K562 (cell line): ENCODE data around the gene RASGRP2. TPM values are rescaled to one million over a fixed set of nuclear protein-coding genes. Genes with fewer than 3 reads are reported as not detected.

ENCODE experiments used
- BRCA1 ChIP-seq, 2 experiments: fragments of 450-650 bp in 1 of 2; sonication (generic) in 1 of 2; formaldehyde crosslinking in 1 of 2; IDR thresholded peaks; 2 replicates each; pipeline versions ENCODE4 v1.5.0 to v1.6.1; 2017 to 2020; ENCODE audit warnings: mild to moderate bottlenecking in 1 of 2, missing genetic modification reagents in 1 of 2
- CREB1 ChIP-seq, 2 experiments: sonication (generic) in 1 of 2; formaldehyde crosslinking in 1 of 2; IDR thresholded peaks; 2 replicates each; pipeline versions ENCODE4 v1.6.1 to v1.8.0; 2012 to 2022; ENCODE audit warnings: inconsistent platforms in 1 of 2, mild to moderate bottlenecking in 1 of 2, missing genetic modification reagents in 1 of 2, moderate library complexity in 1 of 2
- DMBX1 ChIP-seq: fragments of 250-450 bp; sonication (Bioruptor Pico); IDR thresholded peaks from 2 replicates; pipeline ENCODE4 v1.8.0; 2022; ENCODE audit warnings: inconsistent platforms, mild to moderate bottlenecking, moderate library complexity, borderline replicate concordance
- GABPB1 ChIP-seq: sonication (generic); formaldehyde crosslinking; IDR thresholded peaks from 2 replicates; pipeline ENCODE4 v1.8.0; 2022; ENCODE audit warnings: mild to moderate bottlenecking, missing genetic modification reagents
- HEY1 ChIP-seq: fragments of 250-450 bp; sonication (Bioruptor Pico); IDR thresholded peaks from 2 replicates; pipeline ENCODE4 v1.5.0; 2020; ENCODE audit warnings: mild to moderate bottlenecking, moderate library complexity, borderline replicate concordance
- HLTF ChIP-seq: fragments of 450-650 bp; IDR thresholded peaks from 2 replicates; pipeline ENCODE4 v1.6.1; 2016
- HNRNPUL1 ChIP-seq: fragments of 200-400 bp; formaldehyde crosslinking; IDR thresholded peaks from 2 replicates; pipeline ENCODE4 v1.6.1; 2017; ENCODE audit warnings: low read length
- MCM7 ChIP-seq, 2 experiments: fragments of 450-650 bp; IDR thresholded peaks; 2 replicates each; pipeline ENCODE4 v1.6.1; 2016 to 2018
- MECOM ChIP-seq: fragments of 250-450 bp; sonication (Bioruptor Pico); IDR thresholded peaks from 2 replicates; pipeline ENCODE4 v1.8.0; 2022; ENCODE audit warnings: inconsistent platforms
- NFRKB ChIP-seq: fragments of 450-650 bp; IDR thresholded peaks from 2 replicates; pipeline ENCODE4 v1.6.1; 2016; ENCODE audit warnings: low read depth
- NR2C1 ChIP-seq, 2 experiments: fragments of 450-650 bp; IDR thresholded peaks; 2 replicates each; pipeline ENCODE4 v1.6.1; 2017; ENCODE audit warnings: mild to moderate bottlenecking in 2 of 2, antibody characterized with exemption in 1 of 2, inconsistent platforms in 1 of 2, missing compliant biosample characterization in 1 of 2, missing genetic modification characterization in 1 of 2
- REST ChIP-seq, 2 experiments: fragments of 450-650 bp; formaldehyde crosslinking in 1 of 2; IDR thresholded peaks; 2 replicates each; pipeline versions ENCODE4 v1.4.0 to v1.6.1; 2014 to 2020; ENCODE audit warnings: mild to moderate bottlenecking in 2 of 2, borderline replicate concordance in 1 of 2, low read depth in 1 of 2
- ZFP30 ChIP-seq: fragments of 250-450 bp; sonication (Bioruptor Pico); IDR thresholded peaks from 2 replicates; pipeline ENCODE4 v1.8.0; 2022; ENCODE audit warnings: moderate library complexity, mild to moderate bottlenecking, inconsistent platforms, borderline replicate concordance
- ZNF212 ChIP-seq: fragments of 450-650 bp; formaldehyde crosslinking; IDR thresholded peaks from 2 replicates; pipeline ENCODE4 v1.4.0; 2020; ENCODE audit warnings: mild to moderate bottlenecking
- polyA plus RNA-seq, 8 experiments: library from polyadenylated mRNA; depleted of rRNA in 4 of 8; stranded (reverse) in 5 of 8; unstranded in 3 of 8; fragments of >200 nt; fragmentation: Nextera tagmentation in 2 of 8; fragmentation: Illumina TruSeq in 1 of 8; extraction: Ambion mirVana in 2 of 8; extraction: Trizol in 1 of 8; gene quantifications; 2 replicates each; pipeline versions ENCODE4 v1.2.1 to v1.2.3, GENCODE V29; 2011 to 2014; ENCODE audit warnings: inconsistent platforms in 1 of 8, missing spikeins in 1 of 8
- total RNA-seq, 7 experiments: library from RNA; depleted of rRNA in 6 of 7; stranded (reverse); fragments of >200 nt in 6 of 7; fragmentation: Illumina TruSeq in 2 of 7; extraction: Trizol in 2 of 7; gene quantifications; 2 replicates each; pipeline versions ENCODE4 v1.2.1 to v1.2.3, GENCODE V29; 2011 to 2021; ENCODE audit warnings: low replicate concordance in 1 of 7
- TF ChIP-seq, protein P1 (sequence below): sonication (generic); formaldehyde crosslinking; IDR thresholded peaks from 2 replicates; pipeline ENCODE4 v1.8.1; 2023; ENCODE audit warnings: mild to moderate bottlenecking, missing genetic modification reagents
- TF ChIP-seq, protein P2 (sequence below): fragments of 250-450 bp; sonication (Bioruptor Pico); IDR thresholded peaks from 2 replicates; pipeline ENCODE4 v1.4.0; 2020; ENCODE audit warnings: mild to moderate bottlenecking, moderate library complexity

Gene RASGRP2
- total and polyA plus RNA-seq, 9 of the 15 experiments (the other 6 are each of a cell fraction or from before 2014, with no cell fraction given) = 0.87 to 22.7 (median 5.5) TPM

- no peak for TF ChIP-seq ZFP30
- no peak for TF ChIP-seq MCM7 (IDR thresholded peaks at IDR 0.05)
- no peak for TF ChIP-seq CREB1 (IDR thresholded peaks at IDR 0.05)
- no peak for TF ChIP-seq CREB1 (CRISPR knock-in tag; IDR thresholded peaks at IDR 0.05)
- no peak for TF ChIP-seq ZNF212 (CRISPR knock-in tag)
- TF ChIP-seq NFRKB = no peak
- TF ChIP-seq REST (IDR thresholded peaks at IDR 0.05; ENCODE audit: borderline replicate concordance) = peak; percentile 71; the same call in 1 of the 2 replicates
- TF ChIP-seq REST (CRISPR knock-in tag; IDR thresholded peaks at IDR 0.05; ENCODE audit: low read depth) = no peak
- no peak for TF ChIP-seq BRCA1 (IDR thresholded peaks at IDR 0.05)
- TF ChIP-seq BRCA1 (CRISPR knock-in tag; IDR thresholded peaks at IDR 0.05) = no peak
- TF ChIP-seq MECOM (CRISPR knock-in tag) = no peak
- TF ChIP-seq NR2C1 (IDR thresholded peaks at IDR 0.05) = no peak
- TF ChIP-seq NR2C1 (tag; IDR thresholded peaks at IDR 0.05) = no peak
- TF ChIP-seq, protein P1, sequence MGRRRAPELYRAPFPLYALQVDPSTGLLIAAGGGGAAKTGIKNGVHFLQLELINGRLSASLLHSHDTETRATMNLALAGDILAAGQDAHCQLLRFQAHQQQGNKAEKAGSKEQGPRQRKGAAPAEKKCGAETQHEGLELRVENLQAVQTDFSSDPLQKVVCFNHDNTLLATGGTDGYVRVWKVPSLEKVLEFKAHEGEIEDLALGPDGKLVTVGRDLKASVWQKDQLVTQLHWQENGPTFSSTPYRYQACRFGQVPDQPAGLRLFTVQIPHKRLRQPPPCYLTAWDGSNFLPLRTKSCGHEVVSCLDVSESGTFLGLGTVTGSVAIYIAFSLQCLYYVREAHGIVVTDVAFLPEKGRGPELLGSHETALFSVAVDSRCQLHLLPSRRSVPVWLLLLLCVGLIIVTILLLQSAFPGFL (CRISPR knock-in tag) = no peak
- no peak for TF ChIP-seq HEY1 (CRISPR knock-in tag)
- TF ChIP-seq DMBX1 (CRISPR knock-in tag) = no peak
- TF ChIP-seq, protein P2, sequence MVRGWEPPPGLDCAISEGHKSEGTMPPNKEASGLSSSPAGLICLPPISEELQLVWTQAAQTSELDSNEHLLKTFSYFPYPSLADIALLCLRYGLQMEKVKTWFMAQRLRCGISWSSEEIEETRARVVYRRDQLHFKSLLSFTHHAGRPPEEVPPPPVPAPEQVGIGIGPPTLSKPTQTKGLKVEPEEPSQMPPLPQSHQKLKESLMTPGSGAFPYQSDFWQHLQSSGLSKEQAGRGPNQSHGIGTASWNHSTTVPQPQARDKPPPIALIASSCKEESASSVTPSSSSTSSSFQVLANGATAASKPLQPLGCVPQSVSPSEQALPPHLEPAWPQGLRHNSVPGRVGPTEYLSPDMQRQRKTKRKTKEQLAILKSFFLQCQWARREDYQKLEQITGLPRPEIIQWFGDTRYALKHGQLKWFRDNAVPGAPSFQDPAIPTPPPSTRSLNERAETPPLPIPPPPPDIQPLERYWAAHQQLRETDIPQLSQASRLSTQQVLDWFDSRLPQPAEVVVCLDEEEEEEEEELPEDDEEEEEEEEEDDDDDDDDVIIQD (CRISPR knock-in tag) = no peak
- no peak for TF ChIP-seq HNRNPUL1
- TF ChIP-seq HLTF = no peak
- TF ChIP-seq GABPB1 (CRISPR knock-in tag) = no peak; the same call in 1 of the 2 replicates
These were observed 43.8 kb upstream of the RASGRP2 start (continued) for GRCh38 chr11:64787526-64788320.
